Inferior parietal cortex (tissue), 1 donor: ENCODE data around the gene ERF.

Source experiments
- DNase-seq: peaks from one replicate; pipeline ENCODE4 v3.0.0-alpha.2; 2016; ENCODE audit errors: extremely low spot score

ERF gene

GRCh38 chr19:42254089-42254849, 659 bp downstream of the ERF start:
- DNase-seq: peak; percentile 79

GRCh38 chr19:42253245-42254088, 1.5 kb downstream of the ERF start:
- no peak for DNase-seq

GRCh38 chr19:42252365-42253244, 2.3 kb downstream of the ERF start:
- DNase-seq: peak; percentile 77

- DNase-seq: no peak
These were observed 3.2 kb downstream of the ERF start for GRCh38 chr19:42251572-42252358.

- no peak for DNase-seq
These were observed 4.0 kb downstream of the ERF start for GRCh38 chr19:42250666-42251531.

GRCh38 chr19:42250183-42250665, 4.7 kb downstream of the ERF start:
- DNase-seq: no peak

- no peak for DNase-seq
These were observed 5.2 kb downstream of the ERF start for GRCh38 chr19:42249769-42250168.

- no peak for DNase-seq
These were observed 5.7 kb downstream of the ERF start for GRCh38 chr19:42249149-42249750.

- DNase-seq: no peak
These were observed 6.4 kb downstream of the ERF start for GRCh38 chr19:42248270-42249148.

- DNase-seq: no peak
These were observed 7.2 kb downstream of the ERF start for GRCh38 chr19:42247640-42248199.

- DNase-seq: no peak
These were observed 7.8 kb downstream of the ERF start for GRCh38 chr19:42246922-42247639.

- peak; percentile 85 for DNase-seq
These were observed 8.6 kb downstream of the ERF start for GRCh38 chr19:42246143-42246921.

- DNase-seq: no peak
These were observed 9.7 kb downstream of the ERF start for GRCh38 chr19:42245231-42245630.

- DNase-seq: peak; percentile 97
These were observed 10.3 kb downstream of the ERF start for GRCh38 chr19:42244347-42245220.

GRCh38 chr19:42242512-42243409, 12.2 kb downstream of the ERF start, which contains the start of gene GSK3A:
Gene GSK3A, minus strand, starts transcription at chr19:42242602. Its CDS starts 137 bp downstream, at chr19:42242465.
- peak; percentile 98 for DNase-seq
